SK-N-SH treated with all-trans-retinoic acid at 6 μM for 48 hours (cell line): ENCODE measurements around the gene UNC13C.

ENCODE experiments used
- ATAC-seq: fragments of 200-7000 bp; cut with Tn5 transposase; 3 replicates; pipeline ENCODE4 v1.9.1; 2020; ENCODE audit warnings: mild to moderate bottlenecking, moderate library complexity
- ARNTL ChIP-seq: fragments of 450-650 bp; formaldehyde crosslinking; IDR thresholded peaks from 2 replicates; pipeline ENCODE4 v1.5.0; 2020; ENCODE audit warnings: low read depth, mild to moderate bottlenecking, moderate library complexity, borderline replicate concordance
- BACH2 ChIP-seq: fragments of 250-450 bp; sonication (Bioruptor Pico); IDR thresholded peaks from 2 replicates; pipeline ENCODE4 v1.9.0; 2021; ENCODE audit warnings: mild to moderate bottlenecking, borderline replicate concordance
- CSDC2 ChIP-seq: fragments of 250-450 bp; sonication (Bioruptor Pico); IDR thresholded peaks from 2 replicates; pipeline ENCODE4 v1.5.0; 2020; ENCODE audit warnings: mild to moderate bottlenecking, moderate library complexity
- CSRNP3 ChIP-seq: fragments of 250-450 bp; sonication (Bioruptor Pico); IDR thresholded peaks from 2 replicates; pipeline ENCODE4 v1.5.1; 2021; ENCODE audit warnings: mild to moderate bottlenecking, moderate library complexity
- ESRRG ChIP-seq: fragments of 250-450 bp; sonication (Bioruptor Pico); IDR thresholded peaks from 2 replicates; pipeline ENCODE4 v1.6.1; 2021; ENCODE audit warnings: mild to moderate bottlenecking
- GLIS3 ChIP-seq: fragments of 250-450 bp; sonication (Bioruptor Pico); IDR thresholded peaks from 2 replicates; pipeline ENCODE4 v1.5.0; 2020; ENCODE audit warnings: mild to moderate bottlenecking, moderate library complexity
- ISL1 ChIP-seq: fragments of 250-450 bp; sonication (Bioruptor Pico); IDR thresholded peaks from 2 replicates; pipeline ENCODE4 v2.1.2; 2022; ENCODE audit warnings: mild to moderate bottlenecking, moderate library complexity
- PATZ1 ChIP-seq: fragments of 250-450 bp; sonication (Bioruptor Pico); IDR thresholded peaks from 2 replicates; pipeline ENCODE4 v1.8.0; 2020; ENCODE audit warnings: mild to moderate bottlenecking, moderate library complexity, borderline replicate concordance
- POU6F1 ChIP-seq: fragments of 250-450 bp; sonication (Bioruptor Pico); IDR thresholded peaks from 2 replicates; pipeline ENCODE4 v1.8.0; 2021; ENCODE audit warnings: low read depth, mild to moderate bottlenecking, moderate library complexity, borderline replicate concordance
- PPARA ChIP-seq: fragments of 250-450 bp; sonication (Bioruptor Pico); IDR thresholded peaks from 2 replicates; pipeline ENCODE4 v1.5.0; 2020; ENCODE audit warnings: mild to moderate bottlenecking, borderline replicate concordance
- RARB ChIP-seq: fragments of 250-450 bp; sonication (Bioruptor Pico); IDR thresholded peaks from 2 replicates; pipeline ENCODE4 v1.8.0; 2021; ENCODE audit warnings: mild to moderate bottlenecking, moderate library complexity
- SNAI2 ChIP-seq: fragments of 250-450 bp; sonication (Bioruptor Pico); IDR thresholded peaks from 2 replicates; pipeline ENCODE4 v1.5.0; 2020; ENCODE audit warnings: mild to moderate bottlenecking, moderate library complexity
- TCF4 ChIP-seq: fragments of 250-450 bp; sonication (Bioruptor Pico); IDR thresholded peaks from 2 replicates; pipeline ENCODE4 v1.8.0; 2021; ENCODE audit warnings: mild to moderate bottlenecking, moderate library complexity, borderline replicate concordance
- TOX ChIP-seq: fragments of 250-450 bp; sonication (Bioruptor Pico); IDR thresholded peaks from 2 replicates; pipeline ENCODE4 v1.8.0; 2021; ENCODE audit warnings: mild to moderate bottlenecking, moderate library complexity, borderline replicate concordance
- TSHZ2 ChIP-seq: fragments of 250-450 bp; sonication (Bioruptor Pico); IDR thresholded peaks from 2 replicates; pipeline ENCODE4 v1.5.0; 2020; ENCODE audit warnings: mild to moderate bottlenecking, moderate library complexity
- ZC3H10 ChIP-seq: fragments of 250-450 bp; sonication (Bioruptor Pico); IDR thresholded peaks from 2 replicates; pipeline ENCODE4 v1.5.1; 2021; ENCODE audit warnings: mild to moderate bottlenecking, moderate library complexity
- ZFP3 ChIP-seq: fragments of 250-450 bp; sonication (Bioruptor Pico); IDR thresholded peaks from 2 replicates; pipeline ENCODE4 v1.5.0; 2020; ENCODE audit warnings: mild to moderate bottlenecking, moderate library complexity
- ZNF565 ChIP-seq: fragments of 450-650 bp; formaldehyde crosslinking; conservative IDR thresholded peaks from 2 replicates; pipeline ENCODE4 v1.5.0; 2020; ENCODE audit warnings: low read depth, mild to moderate bottlenecking, moderate library complexity
- ZNF70 ChIP-seq: fragments of 450-650 bp; formaldehyde crosslinking; IDR thresholded peaks from 2 replicates; pipeline ENCODE4 v1.5.0; 2020; ENCODE audit warnings: mild to moderate bottlenecking, moderate library complexity
- ZNF8 ChIP-seq: fragments of 450-650 bp; formaldehyde crosslinking; IDR thresholded peaks from 2 replicates; pipeline ENCODE4 v1.5.0; 2020; ENCODE audit warnings: mild to moderate bottlenecking, moderate library complexity

The UNC13C gene

GRCh38 chr15:53987480-53987879, 9.2 kb downstream of the UNC13C start:
- ATAC-seq = no peak
- TF ChIP-seq ZNF565 (CRISPR knock-in tag) (no peak), ARNTL (CRISPR knock-in tag) (no peak), SNAI2 (CRISPR knock-in tag) (no peak), GLIS3 (CRISPR knock-in tag) (no peak), PATZ1 (CRISPR knock-in tag) (no peak), CSRNP3 (no peak), POU6F1 (CRISPR knock-in tag) (no peak), ZNF8 (CRISPR knock-in tag) (no peak)

DNA sequence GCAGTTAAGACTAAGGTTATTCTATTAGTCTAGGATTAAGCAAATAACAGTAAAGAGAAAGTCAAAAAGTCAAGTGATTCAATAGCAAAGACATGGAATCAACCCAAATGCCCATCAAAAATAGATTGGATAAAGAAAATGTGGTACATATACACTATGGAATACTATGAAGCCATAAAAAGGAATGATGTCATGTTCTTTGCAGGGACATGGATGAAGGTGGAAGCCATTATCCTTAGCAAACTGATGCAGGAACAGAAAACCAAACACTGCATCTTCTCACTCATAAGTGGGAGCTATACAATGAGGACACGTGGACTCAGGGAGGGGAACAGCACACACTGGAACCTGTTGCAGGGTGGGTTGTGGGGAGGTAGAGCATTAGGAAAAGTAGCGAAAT, 29.0 kb downstream of the UNC13C start:
- ATAC-seq = no peak
- no peak for TF ChIP-seq TOX (CRISPR knock-in tag)
- TF ChIP-seq PATZ1 (CRISPR knock-in tag) = no peak
- no peak for TF ChIP-seq ISL1
- no peak for TF ChIP-seq ZNF8 (CRISPR knock-in tag)
- TF ChIP-seq ZC3H10 (CRISPR knock-in tag) = no peak
- no peak for TF ChIP-seq RARB (CRISPR knock-in tag)
- no peak for TF ChIP-seq ZNF565 (CRISPR knock-in tag)
- TF ChIP-seq BACH2 (CRISPR knock-in tag) = no peak
- no peak for TF ChIP-seq CSRNP3
- TF ChIP-seq ZNF70 (CRISPR knock-in tag) = no peak
- no peak for TF ChIP-seq POU6F1 (CRISPR knock-in tag)
- no peak for TF ChIP-seq SNAI2 (CRISPR knock-in tag)
- TF ChIP-seq ESRRG (CRISPR knock-in tag) = no peak
- TF ChIP-seq PPARA = no peak
- TF ChIP-seq ZFP3 (CRISPR knock-in tag) = no peak
- no peak for TF ChIP-seq TSHZ2 (CRISPR knock-in tag)
- no peak for TF ChIP-seq CSDC2 (CRISPR knock-in tag)
- no peak for TF ChIP-seq TCF4 (CRISPR knock-in tag)
